Measurements from ENCODE around the gene MEX3D. TPM values are rescaled to one million over a fixed set of nuclear protein-coding genes. Genes with fewer than 3 reads are reported as not detected.
"Not testable (repeated sequence)": the region's sequence is repeated elsewhere in the genome, so short reads cannot be mapped to it uniquely, and the experiment has no call there.

MEX3D gene
- total and polyA plus RNA-seq, 2 experiments from 2014 or later, result 12.4 to 94.9 TPM

- H3K9me3 Mint-ChIP-seq; H3K27ac ChIP-seq (ENCODE audit: low read depth); H3F3A ChIP-seq (replicated peaks; ENCODE audit: low read depth); ATAC-seq; H3K4me2 ChIP-seq; H3K36me3 ChIP-seq (ENCODE audit: insufficient read depth); H3K79me2 ChIP-seq (replicated peaks; ENCODE audit: insufficient read depth); H3K4me1 ChIP-seq (ENCODE audit: insufficient read depth); H3K27me3 ChIP-seq (ENCODE audit: insufficient read depth); H3K4me1 Mint-ChIP-seq; H3K9me2 ChIP-seq (ENCODE audit: insufficient read depth); H3K4me3 ChIP-seq; H3K4me3 Mint-ChIP-seq; H4K20me1 ChIP-seq (replicated peaks; ENCODE audit: insufficient read depth); H3K27ac Mint-ChIP-seq; H3K36me3 Mint-ChIP-seq (ENCODE audit: low read depth); H2AFZ ChIP-seq; DNase-seq (ENCODE audit: low spot score): not testable (repeated sequence)
- H3K27me3 Mint-ChIP-seq (ENCODE audit: insufficient read depth, low read depth, poor library complexity), result peaks cover 11% of the 10 kb centered on the region
Measured at GRCh38 chr19:1539749-1540148, 28.4 kb downstream of the MEX3D start.

GRCh38 chr19:1538978-1539377, 29.1 kb downstream of the MEX3D start:
- H3K36me3 Mint-ChIP-seq (ENCODE audit: low read depth), result no peaks in the 10 kb centered on the region
- no peak overlapping the region for H2AFZ ChIP-seq
- no peak for ATAC-seq

More at GRCh38 chr19:1538978-1539377, 29.1 kb downstream of the MEX3D start:
- H3K27me3 ChIP-seq (ENCODE audit: insufficient read depth), result no peaks in the 10 kb centered on the region
- H3K9me2 ChIP-seq (ENCODE audit: insufficient read depth), result no peaks in the 10 kb centered on the region
- no peaks in the 10 kb centered on the region for H3K4me1 ChIP-seq (ENCODE audit: insufficient read depth)
- H3K27ac Mint-ChIP-seq, result no peak overlapping the region
- TF ChIP-seq CTCF (conservative IDR thresholded peaks at IDR 0.05; ENCODE audit: low read depth in 2 of 2) (no peak), JUNB (IDR thresholded peaks at IDR 0.05; ENCODE audit: unreplicated experiment) (no peak), CREB1 (CRISPR knock-in tag; IDR thresholded peaks at IDR 0.05; ENCODE audit: low read depth) (no peak), ZNF114 (CRISPR knock-in tag; IDR thresholded peaks at IDR 0.05) (no peak), POLR2AphosphoS5 (IDR thresholded peaks at IDR 0.05; ENCODE audit: low read depth) (no peak), REST (IDR thresholded peaks at IDR 0.05; ENCODE audit: unreplicated experiment) (no peak), NANOG (IDR thresholded peaks at IDR 0.05; ENCODE audit: borderline replicate concordance) (no peak), ZNF462 (CRISPR knock-in tag; IDR thresholded peaks at IDR 0.05) (no peak), ETS1 (IDR thresholded peaks at IDR 0.05) (no peak), ZNF331 (CRISPR knock-in tag; IDR thresholded peaks at IDR 0.05; ENCODE audit: low read depth) (no peak)
- no peak overlapping the region for H3K4me2 ChIP-seq
- H3K4me3 ChIP-seq, result no peak overlapping the region
- no peaks in the 10 kb centered on the region for H3K79me2 ChIP-seq (replicated peaks; ENCODE audit: insufficient read depth)
- no peak overlapping the region for H3K4me3 Mint-ChIP-seq
- H4K20me1 ChIP-seq (replicated peaks; ENCODE audit: insufficient read depth), result no peaks in the 10 kb centered on the region
- no peak for DNase-seq (ENCODE audit: low spot score)
- no peaks in the 10 kb centered on the region for H3K36me3 ChIP-seq (ENCODE audit: insufficient read depth)
- H3K27me3 Mint-ChIP-seq (ENCODE audit: insufficient read depth, low read depth, poor library complexity), result peaks cover 8% of the 10 kb centered on the region
- no peak overlapping the region for H3K27ac ChIP-seq (ENCODE audit: low read depth)
- H3F3A ChIP-seq (replicated peaks; ENCODE audit: low read depth), result no peaks in the 10 kb centered on the region
- H3K4me1 Mint-ChIP-seq, result 0 out of 3 replicates have a peak, but pooled peaks cover 2% of the 10 kb centered on the region
- no peaks in the 10 kb centered on the region for H3K9me3 Mint-ChIP-seq
